ENCODE data around the gene KRTAP9-4.

- no peak for TF ChIP-seq POLR2A (IDR thresholded peaks at IDR 0.05)
- no peak for TF ChIP-seq CTCF (IDR thresholded peaks at IDR 0.05)
Observed at GRCh38 chr17:41211845-41212466, 37.5 kb upstream of the KRTAP9-4 start.
